K562 (cell line): ENCODE data around the gene ADM. TPM values are rescaled to one million over a fixed set of nuclear protein-coding genes. Genes with fewer than 3 reads are reported as not detected.

ENCODE experiments used
- ATAC-seq: fragments of 200-7000 bp; cut with Tn5 transposase; 3 replicates; pipeline ENCODE4 v1.9.1; 2020; ENCODE audit warnings: moderate library complexity
- BruUV-seq: library from RNA; stranded (reverse); fragments of 400-500 nt; replicated peaks from 2 replicates; lab custom pipeline; 2021; lab: Mats Ljungman, UMichigan
- CTCF ChIA-PET: fragments of 300-600 bp; formaldehyde crosslinking; extraction: SDS; loops from one replicate; lab custom pipeline; 2021; ENCODE audit warnings: low intra/inter-chr PET ratio; lab: Yijun Ruan, JAX
- POLR2A ChIA-PET: fragments of 300-600, 350-650 bp; sonication (Branson Sonifier 250); formaldehyde crosslinking; extraction: SDS; loops from one replicate; lab custom pipeline; 2021; ENCODE audit warnings: antibody characterized with exemption, inconsistent platforms; lab: Yijun Ruan, JAX
- DNase-seq, 4 experiments: peaks; one replicate each; pipeline versions ENCODE4 v3.0.0 to v3.0.0-alpha.2; 2011 to 2018; ENCODE audit warnings: low spot score in 3 of 4, mixed read lengths in 3 of 4; ENCODE audit errors: extremely low read depth in 1 of 4
- FAIRE-seq: peaks from 2 replicates; lab custom pipeline; 2011; peaks lifted over from hg19 to GRCh38; lab: Jason Lieb, UNC
- H2AFZ ChIP-seq: 2 replicates; pipeline ENCODE4 v1.6.0; 2011; ENCODE audit warnings: low read depth, low read length, control low read depth, inconsistent platforms
- H3K27ac ChIP-seq: fragments of 200-600 bp; 3 replicates; pipeline ENCODE4 v1.8.0; 2011; ENCODE audit warnings: low read depth, mild to moderate bottlenecking, control low read depth, inconsistent platforms, low read length, moderate library complexity, mixed read lengths; ENCODE audit errors: extremely low read depth
- H3K27me3 ChIP-seq, 2 experiments: fragments of 300-600 bp in 1 of 2; 2 replicates in 1 of 2; 3 replicates in 1 of 2; pipeline versions ENCODE4 v1.6.0 to v1.8.0; 2011; ENCODE audit warnings: inconsistent platforms in 2 of 2, low read length in 2 of 2, mild to moderate bottlenecking in 1 of 2, mixed read lengths in 1 of 2, moderate library complexity in 1 of 2; ENCODE audit not compliant: control insufficient read depth in 2 of 2, insufficient read depth in 2 of 2
- H3K36me3 ChIP-seq: fragments of 300-600 bp; 3 replicates; pipeline ENCODE4 v1.8.0; 2011; ENCODE audit warnings: mild to moderate bottlenecking, low read length, inconsistent platforms; ENCODE audit not compliant: control insufficient read depth, insufficient read depth
- H3K4me1 ChIP-seq, 2 experiments: fragments of 200-600 bp in 1 of 2; replicated peaks in 1 of 2; 2 replicates in 1 of 2; 3 replicates in 1 of 2; pipeline versions ENCODE4 v1.5.1 to v1.8.0; 2011; ENCODE audit warnings: inconsistent platforms in 2 of 2, low read length in 2 of 2, mild to moderate bottlenecking in 1 of 2, mixed read lengths in 1 of 2, moderate library complexity in 1 of 2; ENCODE audit not compliant: control insufficient read depth in 2 of 2, insufficient read depth in 2 of 2
- H3K4me2 ChIP-seq: 2 replicates; pipeline ENCODE4 v1.6.1; 2011; ENCODE audit warnings: low read length, control low read depth, inconsistent platforms, mixed read lengths; ENCODE audit not compliant: insufficient read depth
- H3K4me3 ChIP-seq: fragments of 200-600 bp; sonication (generic), shearing (Covaris generic); 2 replicates; pipeline ENCODE4 v1.5.1; 2016; ENCODE audit warnings: control low read depth, inconsistent platforms
- H3K79me2 ChIP-seq: fragments of 200-600 bp; 3 replicates; pipeline ENCODE4 v1.8.0; 2011; ENCODE audit warnings: low read length, inconsistent platforms; ENCODE audit not compliant: control insufficient read depth, insufficient read depth
- H3K9ac ChIP-seq, 2 experiments: 2 replicates each; pipeline versions ENCODE4 v1.6.0 to v1.6.1; 2011; ENCODE audit warnings: low read depth in 2 of 2, low read length in 2 of 2, control low read depth in 1 of 2, inconsistent platforms in 1 of 2, mild to moderate bottlenecking in 1 of 2, mixed read lengths in 1 of 2; ENCODE audit not compliant: insufficient read depth in 1 of 2
- H3K9me1 ChIP-seq: one replicate; pipeline ENCODE4 v1.6.0; 2011; ENCODE audit warnings: inconsistent platforms, mild to moderate bottlenecking, low read length, moderate library complexity; ENCODE audit not compliant: control insufficient read depth, insufficient read depth
- H3K9me3 ChIP-seq: replicated peaks from 2 replicates; pipeline ENCODE4 v1.5.1; 2011; ENCODE audit warnings: low read depth, low read length, inconsistent platforms; ENCODE audit not compliant: control insufficient read depth, insufficient read depth
- H4K20me1 ChIP-seq: replicated peaks from 2 replicates; pipeline ENCODE4 v1.6.1; 2011; ENCODE audit warnings: low read length, inconsistent platforms, mixed read lengths; ENCODE audit not compliant: control insufficient read depth, insufficient read depth
- CBFA2T2 ChIP-seq: fragments of 450-650 bp; conservative IDR thresholded peaks from 2 replicates; pipeline ENCODE4 v1.6.1; 2017; ENCODE audit warnings: mild to moderate bottlenecking
- FOSL1 ChIP-seq: fragments of 200-800 bp; sonication (Bioruptor generic); conservative IDR thresholded peaks from 2 replicates; pipeline ENCODE4 v1.6.1; 2016; ENCODE audit warnings: missing genetic modification characterization, missing compliant biosample characterization
- KDM4B ChIP-seq, 2 experiments: fragments of 450-650 bp in 1 of 2; sonication (generic) in 1 of 2; IDR thresholded peaks; 2 replicates each; pipeline ENCODE4 v1.6.1; 2016 to 2017; ENCODE audit warnings: borderline replicate concordance in 2 of 2, antibody characterized with exemption in 1 of 2, low read depth in 1 of 2, mild to moderate bottlenecking in 1 of 2
- RCOR1 ChIP-seq, 2 experiments: IDR thresholded peaks; 2 replicates each; pipeline ENCODE4 v1.6.1; 2012; ENCODE audit warnings: low read depth in 2 of 2, low read length in 2 of 2, borderline replicate concordance in 1 of 2, improper control_type of control experiment in 1 of 2
- ZBTB17 ChIP-seq: fragments of 450-650 bp; formaldehyde crosslinking; IDR thresholded peaks from 2 replicates; pipeline ENCODE4 v1.4.0; 2020; ENCODE audit warnings: mild to moderate bottlenecking
- ZNF445 ChIP-seq: fragments of 250-450 bp; sonication (Bioruptor Pico); IDR thresholded peaks from 2 replicates; pipeline ENCODE4 v1.4.0; 2020; ENCODE audit warnings: low read depth, mild to moderate bottlenecking, moderate library complexity
- ZNF76 ChIP-seq: fragments of 250-450 bp; sonication (Bioruptor Pico); IDR thresholded peaks from 2 replicates; pipeline ENCODE4 v1.4.0; 2020; ENCODE audit warnings: mild to moderate bottlenecking, moderate library complexity, borderline replicate concordance
- WGBS: fragments of 100-300 bp; shearing (Covaris generic); methylation state at CpG from one replicate; pipeline ENCODE4 v1.1.6; 2016; ENCODE audit warnings: low coverage, mixed read lengths; ENCODE audit not compliant: insufficient coverage; ENCODE audit errors: missing lambda C conversion rate; 5-methylcytosine and 5-hydroxymethylcytosine counted together
- in situ Hi-C: fragments of 300-500 bp; cut with MboI; formaldehyde crosslinking; loops from 4 replicates; pipeline ENCODE4 v1.15.0; 2018; ENCODE audit warnings: inconsistent platforms, mixed read lengths
- intact Hi-C: fragments of 100-400 bp; cut with micrococcal nuclease; formaldehyde crosslinking; loops from 2 replicates; pipeline ENCODE4 v1.14.2; 2022
- polyA plus RNA-seq, 8 experiments: library from polyadenylated mRNA; depleted of rRNA in 4 of 8; stranded (reverse) in 5 of 8; unstranded in 3 of 8; fragments of >200 nt; fragmentation: Nextera tagmentation in 2 of 8; fragmentation: Illumina TruSeq in 1 of 8; extraction: Ambion mirVana in 2 of 8; extraction: Trizol in 1 of 8; gene quantifications; 2 replicates each; pipeline versions ENCODE4 v1.2.1 to v1.2.3, GENCODE V29; 2011 to 2014; ENCODE audit warnings: inconsistent platforms in 1 of 8, missing spikeins in 1 of 8
- total RNA-seq, 7 experiments: library from RNA; depleted of rRNA in 6 of 7; stranded (reverse); fragments of >200 nt in 6 of 7; fragmentation: Illumina TruSeq in 2 of 7; extraction: Trizol in 2 of 7; gene quantifications; 2 replicates each; pipeline versions ENCODE4 v1.2.1 to v1.2.3, GENCODE V29; 2011 to 2021; ENCODE audit warnings: low replicate concordance in 1 of 7
- TF ChIP-seq, protein P1 (sequence below): fragments of 450-650 bp; IDR thresholded peaks from 2 replicates; pipeline ENCODE4 v1.6.1; 2016; ENCODE audit warnings: mild to moderate bottlenecking, moderate library complexity

The ADM gene
- total and polyA plus RNA-seq, 9 of the 15 experiments (the other 6 are each of a cell fraction or from before 2014, with no cell fraction given): 0.23 to 0.49 (median 0.32) TPM; not detected in 6

- peaks cover 15 to 33% of the 10 kb centered on the region in 2 experiments for H3K4me1 ChIP-seq
- POLR2A ChIA-PET: interaction anchor here (0.5 to 1.5 kb wide), 6 partner anchors 102 to 1638 kb away, joined by 3 to 4 read pairs (median 3); no protein-coding TSS in a partner anchor
- DNase-seq (peak; percentile 41 to 49 (median 42)), ATAC-seq (no peak), FAIRE-seq (peak; percentile 70)
- no peaks in the 10 kb centered on the region for H3K79me2 ChIP-seq
- H3K9me1 ChIP-seq: no peaks in the 10 kb centered on the region
- WGBS: 11% methylated on average over 12 of the region's 12 CpGs
- H3K36me3 ChIP-seq: no peaks in the 10 kb centered on the region
- BruUV-seq: no TSS peak
- H2AFZ ChIP-seq: no peak overlapping the region
- H3K4me3 ChIP-seq: no peak overlapping the region
- CTCF ChIA-PET: interaction anchor here (1.2 kb wide), 1 partner anchor 552 kb away, joined by 3 read pairs; no protein-coding TSS in a partner anchor
- no peaks in the 10 kb centered on the region for H3K9me3 ChIP-seq
- no peak overlapping the region for H3K9ac ChIP-seq
- peaks cover 0 to 1% of the 10 kb centered on the region in 2 experiments; a peak in 4 of 5 replicates for H3K27me3 ChIP-seq
- in situ Hi-C loops: loop anchor here (10.0 to 25.0 kb wide), 2 partner anchors 447 to 545 kb away; no protein-coding TSS in a partner anchor
- intact Hi-C loops: loop anchor here (2.0 to 10.0 kb wide), 5 partner anchors 205 to 697 kb away; no protein-coding TSS in a partner anchor
- H4K20me1 ChIP-seq: no peaks in the 10 kb centered on the region
- H3K27ac ChIP-seq: no peak overlapping the region
- no peak overlapping the region; the same call in 1 of the 2 replicates for H3K4me2 ChIP-seq
- peak; percentile 68 for TF ChIP-seq CBFA2T2
- TF ChIP-seq, protein P1, sequence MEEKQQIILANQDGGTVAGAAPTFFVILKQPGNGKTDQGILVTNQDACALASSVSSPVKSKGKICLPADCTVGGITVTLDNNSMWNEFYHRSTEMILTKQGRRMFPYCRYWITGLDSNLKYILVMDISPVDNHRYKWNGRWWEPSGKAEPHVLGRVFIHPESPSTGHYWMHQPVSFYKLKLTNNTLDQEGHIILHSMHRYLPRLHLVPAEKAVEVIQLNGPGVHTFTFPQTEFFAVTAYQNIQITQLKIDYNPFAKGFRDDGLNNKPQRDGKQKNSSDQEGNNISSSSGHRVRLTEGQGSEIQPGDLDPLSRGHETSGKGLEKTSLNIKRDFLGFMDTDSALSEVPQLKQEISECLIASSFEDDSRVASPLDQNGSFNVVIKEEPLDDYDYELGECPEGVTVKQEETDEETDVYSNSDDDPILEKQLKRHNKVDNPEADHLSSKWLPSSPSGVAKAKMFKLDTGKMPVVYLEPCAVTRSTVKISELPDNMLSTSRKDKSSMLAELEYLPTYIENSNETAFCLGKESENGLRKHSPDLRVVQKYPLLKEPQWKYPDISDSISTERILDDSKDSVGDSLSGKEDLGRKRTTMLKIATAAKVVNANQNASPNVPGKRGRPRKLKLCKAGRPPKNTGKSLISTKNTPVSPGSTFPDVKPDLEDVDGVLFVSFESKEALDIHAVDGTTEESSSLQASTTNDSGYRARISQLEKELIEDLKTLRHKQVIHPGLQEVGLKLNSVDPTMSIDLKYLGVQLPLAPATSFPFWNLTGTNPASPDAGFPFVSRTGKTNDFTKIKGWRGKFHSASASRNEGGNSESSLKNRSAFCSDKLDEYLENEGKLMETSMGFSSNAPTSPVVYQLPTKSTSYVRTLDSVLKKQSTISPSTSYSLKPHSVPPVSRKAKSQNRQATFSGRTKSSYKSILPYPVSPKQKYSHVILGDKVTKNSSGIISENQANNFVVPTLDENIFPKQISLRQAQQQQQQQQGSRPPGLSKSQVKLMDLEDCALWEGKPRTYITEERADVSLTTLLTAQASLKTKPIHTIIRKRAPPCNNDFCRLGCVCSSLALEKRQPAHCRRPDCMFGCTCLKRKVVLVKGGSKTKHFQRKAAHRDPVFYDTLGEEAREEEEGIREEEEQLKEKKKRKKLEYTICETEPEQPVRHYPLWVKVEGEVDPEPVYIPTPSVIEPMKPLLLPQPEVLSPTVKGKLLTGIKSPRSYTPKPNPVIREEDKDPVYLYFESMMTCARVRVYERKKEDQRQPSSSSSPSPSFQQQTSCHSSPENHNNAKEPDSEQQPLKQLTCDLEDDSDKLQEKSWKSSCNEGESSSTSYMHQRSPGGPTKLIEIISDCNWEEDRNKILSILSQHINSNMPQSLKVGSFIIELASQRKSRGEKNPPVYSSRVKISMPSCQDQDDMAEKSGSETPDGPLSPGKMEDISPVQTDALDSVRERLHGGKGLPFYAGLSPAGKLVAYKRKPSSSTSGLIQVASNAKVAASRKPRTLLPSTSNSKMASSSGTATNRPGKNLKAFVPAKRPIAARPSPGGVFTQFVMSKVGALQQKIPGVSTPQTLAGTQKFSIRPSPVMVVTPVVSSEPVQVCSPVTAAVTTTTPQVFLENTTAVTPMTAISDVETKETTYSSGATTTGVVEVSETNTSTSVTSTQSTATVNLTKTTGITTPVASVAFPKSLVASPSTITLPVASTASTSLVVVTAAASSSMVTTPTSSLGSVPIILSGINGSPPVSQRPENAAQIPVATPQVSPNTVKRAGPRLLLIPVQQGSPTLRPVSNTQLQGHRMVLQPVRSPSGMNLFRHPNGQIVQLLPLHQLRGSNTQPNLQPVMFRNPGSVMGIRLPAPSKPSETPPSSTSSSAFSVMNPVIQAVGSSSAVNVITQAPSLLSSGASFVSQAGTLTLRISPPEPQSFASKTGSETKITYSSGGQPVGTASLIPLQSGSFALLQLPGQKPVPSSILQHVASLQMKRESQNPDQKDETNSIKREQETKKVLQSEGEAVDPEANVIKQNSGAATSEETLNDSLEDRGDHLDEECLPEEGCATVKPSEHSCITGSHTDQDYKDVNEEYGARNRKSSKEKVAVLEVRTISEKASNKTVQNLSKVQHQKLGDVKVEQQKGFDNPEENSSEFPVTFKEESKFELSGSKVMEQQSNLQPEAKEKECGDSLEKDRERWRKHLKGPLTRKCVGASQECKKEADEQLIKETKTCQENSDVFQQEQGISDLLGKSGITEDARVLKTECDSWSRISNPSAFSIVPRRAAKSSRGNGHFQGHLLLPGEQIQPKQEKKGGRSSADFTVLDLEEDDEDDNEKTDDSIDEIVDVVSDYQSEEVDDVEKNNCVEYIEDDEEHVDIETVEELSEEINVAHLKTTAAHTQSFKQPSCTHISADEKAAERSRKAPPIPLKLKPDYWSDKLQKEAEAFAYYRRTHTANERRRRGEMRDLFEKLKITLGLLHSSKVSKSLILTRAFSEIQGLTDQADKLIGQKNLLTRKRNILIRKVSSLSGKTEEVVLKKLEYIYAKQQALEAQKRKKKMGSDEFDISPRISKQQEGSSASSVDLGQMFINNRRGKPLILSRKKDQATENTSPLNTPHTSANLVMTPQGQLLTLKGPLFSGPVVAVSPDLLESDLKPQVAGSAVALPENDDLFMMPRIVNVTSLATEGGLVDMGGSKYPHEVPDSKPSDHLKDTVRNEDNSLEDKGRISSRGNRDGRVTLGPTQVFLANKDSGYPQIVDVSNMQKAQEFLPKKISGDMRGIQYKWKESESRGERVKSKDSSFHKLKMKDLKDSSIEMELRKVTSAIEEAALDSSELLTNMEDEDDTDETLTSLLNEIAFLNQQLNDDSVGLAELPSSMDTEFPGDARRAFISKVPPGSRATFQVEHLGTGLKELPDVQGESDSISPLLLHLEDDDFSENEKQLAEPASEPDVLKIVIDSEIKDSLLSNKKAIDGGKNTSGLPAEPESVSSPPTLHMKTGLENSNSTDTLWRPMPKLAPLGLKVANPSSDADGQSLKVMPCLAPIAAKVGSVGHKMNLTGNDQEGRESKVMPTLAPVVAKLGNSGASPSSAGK: no peak
- TF ChIP-seq ZNF76: no peak
- TF ChIP-seq FOSL1: peak; percentile 96
- no peak for TF ChIP-seq KDM4B (IDR thresholded peaks at IDR 0.05; ENCODE audit: borderline replicate concordance in 2 of 2, low read depth in 1 of 2)
- no peak for TF ChIP-seq ZNF445
- peak in 1 of 2 experiments; percentile 46; a peak in 1 of 4 replicates for TF ChIP-seq RCOR1 (IDR thresholded peaks at IDR 0.05; ENCODE audit: borderline replicate concordance in 1 of 2, low read depth in 2 of 2, low read length in 2 of 2)
- no peak for TF ChIP-seq ZBTB17 (CRISPR knock-in tag)
Measured at GRCh38 chr11:10309163-10310093, 4.6 kb downstream of the ADM start.
